Umbilical cord (tissue), 2 donors: ENCODE measurements around the gene RUBCN. TPM values are rescaled to one million over a fixed set of nuclear protein-coding genes. Genes with fewer than 3 reads are reported as not detected.

Source experiments
- DNase-seq: peaks from one replicate; pipeline ENCODE4 v3.0.0-alpha.2; 2015; ENCODE audit warnings: low spot score
- total RNA-seq: library from RNA; depleted of rRNA; stranded (reverse); fragments of >200 nt; gene quantifications from one replicate; pipeline ENCODE4 v1.2.3, GENCODE V29; 2014; ENCODE audit warnings: low replicate concordance; ENCODE audit not compliant: insufficient read depth

RUBCN gene
- total RNA-seq, result 12.3 TPM

DNA sequence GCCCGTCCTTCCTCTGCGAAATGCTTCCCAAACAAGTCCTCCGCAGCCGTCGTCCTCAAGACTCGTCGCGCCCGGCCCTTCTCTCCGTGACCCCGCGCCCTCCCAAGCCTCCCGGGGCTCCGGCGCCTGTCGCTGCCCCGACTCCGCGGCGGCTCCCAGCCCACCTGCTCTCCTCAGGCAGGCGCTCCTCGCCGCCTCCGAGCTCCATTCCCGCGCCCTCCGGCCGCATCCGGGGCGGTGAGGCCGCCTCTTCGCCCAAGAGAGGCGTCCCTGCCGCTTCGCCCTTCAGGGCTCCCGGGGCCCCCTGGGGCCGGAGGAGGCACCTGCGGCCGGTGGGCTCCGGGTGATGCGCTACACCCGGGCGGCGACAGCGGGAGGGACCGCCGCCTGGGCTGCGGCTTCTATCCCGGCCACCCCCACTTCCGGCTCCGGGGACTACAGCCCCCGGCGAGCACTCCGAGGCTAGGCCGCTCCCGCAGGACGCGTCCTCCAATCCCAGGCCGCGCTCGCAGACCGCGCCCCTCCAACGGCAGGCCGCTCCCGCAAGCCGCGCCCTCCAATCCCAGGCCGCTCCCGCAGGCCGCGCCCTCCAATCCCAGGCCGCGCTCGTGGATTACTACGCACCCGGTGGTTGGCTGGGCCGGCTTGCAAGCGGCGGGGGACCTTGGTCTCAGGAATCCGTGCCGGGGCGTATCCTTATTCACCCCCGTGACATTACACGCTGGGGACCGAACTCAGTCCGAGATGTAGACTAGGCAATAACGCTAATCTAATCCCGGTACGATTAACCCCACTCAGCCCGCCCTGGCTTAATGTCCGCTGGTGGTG lies at the start of gene RUBCN:
Gene RUBCN, minus strand, starts transcription at position 414 of the 828 bp plus-strand sequence. Its CDS starts 185 bp downstream, at position 229.
- DNase-seq, result peak; percentile 98

DNA sequence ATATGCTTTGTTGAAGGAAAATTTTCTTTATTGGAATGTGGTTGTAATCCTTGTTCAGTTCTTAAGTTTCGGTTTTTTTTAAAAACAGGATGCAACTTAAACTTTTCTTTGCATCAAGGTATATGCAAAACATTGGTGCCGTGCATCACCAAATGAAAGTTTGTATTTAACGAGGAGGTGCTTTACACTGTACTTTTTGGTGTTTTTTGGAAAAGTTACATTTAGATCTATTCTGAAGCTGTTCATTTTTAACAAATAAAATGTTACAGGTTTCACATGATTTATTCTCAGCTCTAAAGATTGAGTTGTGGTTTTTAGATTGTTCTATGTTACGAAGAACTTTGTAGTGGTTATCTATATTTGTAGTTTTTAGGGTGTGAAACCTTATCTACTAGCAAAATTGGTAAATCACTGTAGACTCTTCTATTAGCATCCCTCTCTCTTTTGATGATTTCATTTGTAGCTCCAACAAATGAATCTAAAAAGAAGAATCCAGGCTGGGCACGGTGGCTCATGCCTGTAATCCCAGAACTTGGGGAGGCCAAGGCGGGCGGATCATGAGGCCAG lies 47.4 kb upstream of the RUBCN start:
- no peak for DNase-seq

DNA sequence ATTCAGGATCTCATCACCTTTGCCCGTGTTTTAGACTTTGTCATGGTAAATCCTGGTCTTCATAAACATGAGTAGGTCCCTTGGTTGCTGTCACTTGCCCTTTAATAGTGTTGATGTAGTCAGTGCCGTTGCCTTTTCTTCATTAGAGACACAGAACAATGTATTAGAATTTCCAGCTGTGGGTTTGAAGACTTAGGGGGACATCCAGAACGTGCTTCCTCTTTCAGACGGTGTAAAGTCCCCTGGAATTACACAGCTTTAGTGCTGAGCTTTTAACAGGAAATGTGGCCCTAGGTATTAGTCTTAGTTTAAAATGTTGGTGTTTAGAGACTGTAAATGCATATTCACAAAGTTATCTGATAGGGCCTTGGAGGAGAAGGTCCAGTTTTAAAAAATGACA lies 45.5 kb upstream of the RUBCN start:
- no peak for DNase-seq

DNA sequence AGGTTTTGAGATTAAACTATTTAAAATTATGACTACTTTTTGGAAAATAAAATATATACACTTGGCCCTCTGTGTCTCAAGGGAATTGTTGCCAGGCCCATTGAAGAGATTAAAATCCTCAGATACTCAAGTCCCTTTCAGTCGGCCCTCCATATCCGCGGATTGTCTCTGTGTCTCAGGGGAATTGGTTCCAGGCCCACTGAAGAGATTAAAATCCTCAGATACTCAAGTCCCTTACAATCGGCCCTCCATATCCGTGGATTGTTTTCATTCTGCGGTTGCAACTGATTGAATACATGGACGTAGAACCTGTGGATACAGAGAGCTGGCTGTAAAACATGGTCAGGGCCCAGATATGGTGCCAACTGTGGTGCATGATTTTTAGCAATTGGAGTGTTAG lies 38.6 kb upstream of the RUBCN start:
- no peak for DNase-seq

DNA sequence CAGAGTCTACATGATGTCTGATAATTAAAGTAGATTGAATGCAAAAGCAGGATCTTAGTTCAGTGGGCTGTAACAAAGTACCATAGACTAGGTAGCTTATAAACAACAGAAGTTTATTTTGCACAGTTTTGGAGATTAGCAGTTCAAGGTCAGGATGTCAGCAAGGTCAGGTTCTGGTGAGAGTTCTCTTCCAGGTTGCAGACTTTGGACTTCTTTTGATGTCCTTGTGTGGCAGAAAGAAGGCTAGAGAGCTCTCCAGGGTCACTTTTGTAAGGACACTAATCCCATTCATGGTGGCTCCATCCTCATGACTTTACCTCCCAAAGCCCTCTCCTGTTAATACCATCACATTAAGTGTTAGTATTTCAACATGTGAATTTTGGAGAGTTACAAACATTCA lies 25.1 kb upstream of the RUBCN start:
- DNase-seq, result no peak

DNA sequence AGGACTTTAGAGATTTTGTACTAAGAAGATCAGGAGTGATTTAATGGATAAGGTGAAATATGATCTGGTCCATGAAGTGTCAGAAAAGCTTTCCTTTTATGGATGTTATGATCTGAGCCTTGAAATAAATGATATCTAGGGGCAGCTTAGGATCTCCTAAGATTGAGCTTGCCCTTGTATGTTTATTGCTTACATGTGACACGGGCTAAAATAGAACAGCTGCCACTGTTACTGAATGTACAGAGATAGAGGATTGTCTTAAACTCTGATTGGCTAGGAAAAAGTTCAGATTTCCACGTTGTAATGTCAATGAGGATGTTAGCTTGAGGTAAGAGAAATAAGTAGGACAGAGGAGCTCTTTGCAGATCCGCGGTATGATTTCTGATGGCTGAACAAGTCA lies 21.8 kb upstream of the RUBCN start:
- no peak for DNase-seq

DNA sequence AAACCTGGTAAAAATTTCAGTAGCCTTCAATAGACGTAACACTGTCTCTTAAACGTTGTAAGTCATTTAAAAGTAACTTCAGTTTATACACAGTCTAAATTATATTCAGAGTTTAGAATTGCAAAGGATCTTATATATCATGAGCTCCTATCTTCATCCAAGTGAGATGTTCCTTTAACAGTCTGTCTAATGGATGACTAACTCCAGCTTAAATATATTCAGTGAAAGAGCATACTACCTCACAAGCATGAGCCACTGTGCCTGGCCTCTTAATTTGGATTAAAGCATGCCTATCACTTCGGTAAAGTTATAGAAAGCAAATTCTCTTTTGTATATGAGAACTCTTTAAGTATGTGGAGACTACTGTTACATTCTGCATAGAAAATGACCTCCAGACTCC lies 20.0 kb upstream of the RUBCN start:
- DNase-seq, result no peak

DNA sequence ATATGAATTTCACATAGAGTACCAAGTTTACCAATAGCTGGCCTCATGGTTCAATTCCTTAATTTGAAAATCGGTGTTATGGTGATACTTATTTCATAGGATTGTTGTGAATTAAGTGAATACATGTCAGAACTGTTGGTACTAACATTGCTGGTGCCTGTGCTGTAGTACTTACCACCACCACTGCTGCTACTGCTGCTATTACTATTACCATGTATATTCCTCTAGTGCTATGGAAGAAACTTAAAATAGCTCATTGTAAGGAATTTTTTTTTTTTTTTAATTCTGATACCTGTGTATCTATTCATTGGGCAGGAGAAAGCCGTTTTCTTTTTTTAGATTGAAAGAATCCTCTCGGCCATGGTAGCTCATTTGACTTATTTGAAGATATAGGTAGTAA lies 16.6 kb upstream of the RUBCN start:
- no peak for DNase-seq

DNA sequence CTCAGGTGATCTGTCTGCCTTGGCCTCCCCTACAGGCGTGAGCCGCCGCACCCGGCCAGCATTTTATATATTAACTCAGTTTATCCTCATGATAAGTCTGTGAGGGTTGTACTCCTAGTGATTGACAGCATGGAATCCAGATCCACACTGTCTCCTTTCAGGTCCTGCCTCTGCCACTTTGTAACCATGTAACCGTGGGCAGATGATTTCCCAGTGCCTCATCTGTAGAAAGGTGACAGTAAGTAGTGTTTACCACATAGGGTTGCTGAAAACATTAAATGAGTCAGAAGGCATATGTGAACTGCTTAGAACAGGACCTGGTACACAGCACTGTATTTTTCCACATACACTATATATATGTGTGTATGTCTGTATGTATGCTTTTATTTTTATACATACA lies 15.4 kb upstream of the RUBCN start:
- DNase-seq, result no peak

DNA sequence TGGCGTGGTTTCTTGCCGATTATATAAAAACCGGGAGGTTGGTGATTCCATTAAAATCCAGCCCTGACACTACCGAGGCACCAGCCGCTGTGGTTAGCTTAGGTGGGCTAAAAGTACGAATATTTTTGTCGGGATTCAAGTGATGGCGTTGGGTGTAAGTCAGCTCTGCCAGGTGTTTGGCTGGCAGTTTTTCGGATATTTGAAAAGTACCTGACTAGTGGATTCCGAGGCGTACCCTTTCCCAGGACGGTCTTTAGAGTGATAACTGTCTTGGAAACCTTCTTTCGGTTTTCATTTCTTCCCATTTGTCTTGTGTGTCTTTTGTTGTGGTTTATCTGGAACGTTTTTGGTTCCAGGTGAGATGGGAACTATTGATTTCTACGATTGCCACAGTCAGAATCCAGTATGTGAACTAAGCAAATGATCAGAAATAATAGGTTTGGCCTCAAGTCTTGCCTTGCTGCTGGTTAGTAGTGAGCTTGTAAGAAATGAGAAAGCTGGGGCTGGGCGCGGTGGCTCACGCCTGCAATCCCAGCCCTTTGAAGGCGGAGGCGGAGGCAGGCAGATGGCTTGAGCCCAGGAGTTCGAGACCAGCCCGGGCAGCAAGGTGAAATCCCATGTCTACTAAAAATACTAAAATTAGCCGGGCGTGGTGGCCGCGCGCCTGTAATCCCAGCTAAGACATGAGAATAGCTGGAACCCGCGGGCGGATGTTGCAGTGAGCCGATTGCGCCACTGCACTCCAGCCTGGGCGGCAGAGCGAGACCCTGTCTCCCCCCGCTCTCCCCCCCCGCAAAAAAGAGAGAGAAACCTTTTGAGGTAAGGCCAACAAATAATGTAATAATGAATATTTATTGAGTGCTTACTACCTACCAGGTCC lies 14.4 kb upstream of the RUBCN start:
- peak; percentile 48 for DNase-seq

DNA sequence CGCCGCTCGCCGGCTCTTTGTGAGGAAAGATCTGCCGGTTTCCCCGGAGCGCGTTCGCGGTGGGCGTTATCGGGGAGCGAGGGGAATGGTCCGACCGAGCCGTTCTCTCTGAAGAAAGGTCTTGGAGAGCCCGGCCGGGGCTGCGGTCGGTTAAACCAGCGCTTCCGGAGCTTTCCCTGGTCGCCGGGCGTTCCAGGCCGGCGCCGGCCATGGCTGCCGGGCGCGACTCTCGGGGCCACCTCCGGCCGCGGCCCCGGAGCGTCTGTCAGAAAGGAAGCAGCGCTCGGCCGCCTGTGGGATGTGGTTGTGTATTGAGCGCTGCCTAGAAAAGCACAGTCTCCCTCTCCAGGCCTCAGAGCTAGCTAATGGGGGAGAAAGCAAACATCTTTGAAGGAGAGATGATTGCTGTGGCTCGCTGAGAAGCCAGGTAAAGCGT lies 13.7 kb upstream of the RUBCN start:
- DNase-seq, result peak; percentile 73

DNA sequence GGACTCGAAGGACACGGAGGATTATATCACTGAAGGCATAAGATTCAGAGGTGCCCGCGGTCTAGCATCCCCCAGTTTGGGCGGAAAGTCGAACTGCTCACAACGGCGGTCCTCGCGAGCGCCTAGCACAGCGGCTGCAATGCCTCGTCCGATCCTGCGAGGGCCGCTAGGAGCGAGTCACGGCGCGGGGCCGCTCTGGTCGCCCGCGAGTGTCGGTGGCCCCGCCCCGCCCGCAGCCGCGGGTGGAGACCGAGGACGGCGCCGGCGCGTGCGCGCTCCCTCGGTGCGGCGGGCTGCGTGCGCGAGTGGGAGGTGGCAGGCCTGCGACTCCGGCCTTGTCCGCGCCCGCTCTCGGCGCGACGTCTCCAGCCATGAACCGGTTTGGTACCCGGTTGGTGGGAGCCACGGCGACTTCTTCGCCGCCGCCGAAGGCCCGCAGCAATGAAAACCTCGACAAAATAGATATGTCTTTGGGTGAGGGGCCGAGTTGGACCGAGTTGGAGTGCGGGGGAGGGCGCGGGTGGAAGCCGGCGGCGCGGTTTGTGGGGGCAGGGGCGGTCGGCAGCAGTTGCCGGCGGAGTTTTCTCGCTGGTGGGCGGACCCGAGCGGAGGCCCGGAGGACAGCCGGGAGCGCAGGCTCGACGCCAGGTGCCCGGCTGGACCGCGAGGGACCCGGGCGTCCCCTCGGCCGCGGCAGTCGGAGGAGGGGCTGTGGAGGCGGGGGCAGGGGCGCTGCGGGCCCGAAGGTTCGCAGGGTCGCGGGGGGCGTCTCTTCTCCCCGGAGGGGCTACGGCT lies 13.1 kb upstream of the RUBCN start, which contains the start of gene FYTTD1:
Gene FYTTD1, plus strand, starts transcription at position 283 of the 795 bp plus-strand sequence. Its CDS starts 89 bp downstream, at position 372.
- peak; percentile 94 for DNase-seq

DNA sequence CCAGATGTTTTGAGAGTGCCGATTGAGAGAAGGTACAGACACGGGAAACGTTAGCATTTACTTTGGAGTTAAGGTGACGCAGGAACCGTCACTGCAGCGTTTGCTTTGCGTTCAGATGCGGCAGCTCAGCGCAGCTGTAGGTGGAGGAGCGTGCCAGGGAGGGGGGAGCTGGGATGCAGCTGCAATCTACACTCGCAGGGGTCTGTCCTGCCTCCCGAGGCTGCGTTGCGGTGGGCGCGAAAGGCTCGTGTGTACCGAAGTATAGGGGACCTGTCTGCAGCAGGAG lies 12.6 kb upstream of the RUBCN start:
- DNase-seq, result no peak

DNA sequence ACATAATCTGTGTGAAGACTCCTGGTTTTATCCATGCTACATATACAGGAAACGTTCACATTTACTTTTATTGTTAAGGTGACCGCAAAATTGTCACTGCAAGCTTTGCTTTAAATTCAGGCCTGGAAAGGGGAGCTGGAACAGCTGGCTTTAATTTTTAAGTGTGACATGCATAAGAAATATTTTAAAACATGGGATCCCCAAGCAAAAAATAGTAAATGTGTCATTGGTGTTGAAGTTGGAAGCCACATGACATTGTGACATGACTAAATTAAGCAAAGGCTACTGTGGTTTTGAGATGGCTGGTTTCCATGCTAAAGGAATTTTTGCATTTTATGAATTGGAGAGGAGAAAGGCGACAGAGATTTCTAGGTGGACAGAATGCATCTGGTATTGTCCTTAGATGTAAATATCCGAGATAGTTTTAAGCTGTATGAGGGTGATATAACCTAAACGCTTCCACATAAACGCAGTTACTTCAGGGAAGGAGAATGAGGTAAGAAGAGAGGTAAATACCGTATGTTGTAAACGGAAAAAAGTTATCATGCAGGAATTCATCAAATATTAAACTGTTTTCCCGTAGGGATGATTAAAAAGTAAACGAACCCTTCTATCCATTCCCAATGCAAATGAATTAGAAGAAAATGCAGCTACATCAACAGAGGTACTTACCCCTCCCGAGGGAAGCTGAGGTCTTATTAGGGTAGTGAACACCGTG lies 12.1 kb upstream of the RUBCN start:
- no peak for DNase-seq

DNA sequence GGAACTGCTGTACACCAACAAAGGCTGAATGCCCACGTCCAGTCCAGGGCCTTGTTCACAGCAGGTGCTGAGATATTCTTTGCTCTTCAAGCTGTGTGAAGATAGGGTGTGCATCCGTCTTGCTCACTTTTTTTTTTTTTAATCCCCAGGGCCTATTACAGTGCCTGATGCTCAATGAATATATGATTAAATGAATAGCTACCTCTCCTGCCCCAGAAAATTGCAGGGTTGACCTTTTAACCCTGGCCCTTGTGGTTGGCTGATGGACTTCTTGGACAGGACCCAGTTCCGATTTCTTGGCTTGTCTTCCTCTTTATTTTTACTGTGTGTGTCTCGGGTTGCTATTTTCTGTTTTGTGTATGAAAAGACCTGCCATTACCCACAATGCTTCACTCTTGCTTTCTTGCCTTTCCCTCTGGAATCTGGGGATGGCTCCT lies 10.1 kb upstream of the RUBCN start:
- DNase-seq, result no peak

DNA sequence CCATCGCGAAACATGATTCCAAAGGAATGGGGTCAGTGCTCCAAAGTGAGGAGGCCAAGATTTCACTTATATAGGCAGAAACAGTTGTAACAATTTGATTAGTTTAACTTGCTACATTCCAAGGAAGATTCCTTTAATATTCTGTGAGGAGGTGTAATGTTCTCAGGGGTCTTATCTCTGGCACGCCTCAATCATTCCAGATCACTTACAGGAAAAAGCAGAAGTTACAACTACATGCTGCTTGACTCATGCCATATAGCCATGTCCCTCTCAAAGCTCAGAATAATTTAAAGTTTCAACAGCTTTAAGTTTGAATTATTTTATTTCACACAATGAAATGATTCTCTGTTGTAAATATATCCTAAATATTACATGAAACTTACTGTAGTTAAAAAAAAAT lies 9.5 kb upstream of the RUBCN start:
- DNase-seq, result no peak

DNA sequence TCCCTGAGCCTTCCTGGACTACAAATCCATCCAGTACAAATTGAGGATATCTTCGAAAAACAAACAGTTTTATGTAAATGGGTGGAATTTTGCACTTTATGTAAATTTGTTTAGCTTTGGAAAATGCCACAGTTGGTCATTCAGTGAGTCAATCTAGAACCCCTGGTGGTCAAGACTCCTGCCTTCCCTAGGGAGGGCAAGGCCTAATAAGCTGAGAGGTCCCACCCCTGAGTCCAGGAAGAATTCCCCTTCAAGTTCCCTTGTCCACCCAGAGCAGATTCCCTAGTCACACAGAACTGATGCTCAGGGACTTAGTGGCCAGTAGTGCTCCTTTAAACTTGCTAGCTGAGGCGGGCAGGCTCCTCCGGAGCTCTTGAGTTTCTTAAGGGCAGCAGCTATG lies 6.1 kb upstream of the RUBCN start:
- no peak for DNase-seq

DNA sequence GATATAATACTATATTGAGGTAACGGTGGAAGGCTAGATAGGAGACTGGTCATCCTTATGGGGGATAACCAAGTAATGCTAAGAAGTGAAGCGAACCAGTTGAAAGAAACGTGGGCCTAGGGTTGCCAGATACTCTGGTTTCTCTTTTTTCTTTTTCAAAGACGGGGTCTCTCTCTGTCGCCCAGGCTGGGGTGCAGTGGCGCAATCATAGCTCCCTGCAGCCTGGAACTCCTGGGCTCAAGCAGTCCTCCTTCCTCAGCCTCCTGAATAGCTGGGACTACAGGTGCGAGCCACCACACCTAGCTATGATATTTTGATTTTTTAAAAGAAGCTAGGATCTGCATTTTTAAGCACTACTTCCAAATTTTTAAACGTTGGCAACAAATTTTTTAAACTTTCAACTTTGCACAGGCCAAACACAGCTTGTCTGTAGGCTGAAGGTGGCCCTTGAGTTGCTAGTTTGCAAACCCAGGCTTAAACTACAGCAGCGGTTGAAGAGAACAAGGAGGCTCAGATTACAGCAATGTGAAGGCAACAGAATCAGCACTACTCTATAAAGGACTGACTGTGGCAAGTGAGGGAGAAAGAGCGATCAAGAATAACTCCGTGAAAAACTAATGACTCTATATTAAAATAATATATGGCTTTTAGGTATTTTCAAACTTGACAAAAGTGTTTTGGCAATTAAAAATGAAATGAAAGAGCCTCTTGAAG lies 1.2 kb upstream of the RUBCN start:
- no peak for DNase-seq

DNA sequence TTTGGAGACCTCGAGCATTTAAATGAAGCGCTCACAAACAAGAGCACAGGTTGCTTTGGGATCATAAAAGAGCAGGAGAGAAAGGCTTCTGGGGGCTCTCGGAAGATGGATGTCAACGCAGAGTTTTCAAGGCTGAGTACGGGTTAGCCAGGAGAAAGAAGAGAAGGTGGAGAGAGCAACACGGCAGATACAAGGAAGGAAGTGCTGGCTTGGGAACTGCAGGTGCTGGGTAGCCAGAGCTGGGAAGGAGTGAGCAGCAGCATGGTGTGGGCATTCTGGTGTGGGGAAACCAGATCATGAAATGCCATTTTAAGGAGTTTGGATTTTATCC lies 580 bp upstream of the RUBCN start:
- DNase-seq, result no peak

DNA sequence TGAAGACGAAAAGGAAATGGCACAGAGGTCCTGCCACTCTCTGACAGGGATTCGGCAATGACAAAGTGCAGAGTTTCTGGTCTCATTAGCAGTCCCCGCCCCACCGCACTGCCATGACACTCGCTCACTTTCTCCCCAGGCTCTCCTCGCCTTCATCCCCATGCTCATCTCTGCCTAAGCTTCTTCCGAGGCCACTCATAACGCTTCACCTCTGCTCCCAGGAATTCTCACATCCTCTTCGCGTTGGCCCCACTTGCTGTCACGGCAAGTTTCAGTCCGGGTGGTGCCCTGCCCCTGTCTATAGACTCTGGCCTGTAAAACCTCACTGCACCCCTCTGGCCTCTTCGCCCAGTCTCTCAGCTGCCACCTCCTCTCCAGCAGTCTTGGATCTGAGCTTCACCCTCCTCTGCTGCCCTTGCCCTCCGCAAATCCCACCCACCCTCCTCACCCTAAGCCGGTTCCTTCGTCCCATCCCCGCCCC lies 654 bp downstream of the RUBCN start:
- DNase-seq, result peak; percentile 21
